ENCODE measurements around the gene GZMA.

DNA sequence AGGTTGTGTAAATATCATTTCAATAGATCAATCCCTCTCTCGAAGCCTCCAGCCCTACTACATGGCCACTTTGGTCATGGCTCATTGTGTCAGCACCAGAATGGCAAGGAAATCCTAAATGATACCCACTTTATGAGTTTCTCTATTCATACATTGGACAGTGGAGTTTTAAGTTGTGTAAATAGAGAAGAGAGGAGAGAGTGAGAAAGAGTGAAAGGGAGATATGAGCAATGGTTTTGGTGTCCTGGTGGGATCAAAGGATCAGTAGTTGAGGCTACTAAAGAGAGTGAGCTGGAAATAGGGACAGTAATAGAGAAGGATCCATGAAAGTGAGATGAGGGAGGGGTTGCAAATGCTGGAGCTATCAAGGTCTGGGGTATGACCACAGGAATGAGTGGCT is 31.5 kb upstream of the GZMA start:
- TF ChIP-seq POLR2A (IDR thresholded peaks at IDR 0.05; ENCODE audit: low read length) (no peak), GATA1 (IDR thresholded peaks at IDR 0.05; ENCODE audit: low read depth, low read length) (no peak)
